HuH-7.5 (cell line): Measurements from ENCODE around the gene MSI2.

Experiments
- DNase-seq: peaks from one replicate; pipeline ENCODE4 v3.0.0; 2011; ENCODE audit warnings: low spot score

MSI2 gene

DNA sequence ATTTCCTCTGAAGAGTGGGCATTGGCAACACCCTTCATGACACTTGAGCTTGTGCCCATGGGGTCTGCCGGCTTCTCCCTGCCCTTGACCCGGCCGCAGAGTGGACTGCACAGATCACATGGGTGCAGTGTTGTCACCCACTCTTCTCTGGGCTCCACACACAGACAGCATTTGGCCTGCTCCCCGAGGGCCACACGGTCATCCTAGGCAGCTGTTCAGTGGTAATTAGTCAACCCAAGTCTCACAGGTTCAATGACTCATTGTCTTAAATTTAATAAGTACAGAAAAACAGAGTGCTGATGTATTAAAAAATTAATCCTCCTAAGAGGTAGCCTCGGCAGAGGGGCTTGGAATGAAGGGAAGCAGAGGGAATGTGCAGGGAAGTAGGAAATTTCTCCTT, 204.8 kb downstream of the MSI2 start:
- no peak for DNase-seq

DNA sequence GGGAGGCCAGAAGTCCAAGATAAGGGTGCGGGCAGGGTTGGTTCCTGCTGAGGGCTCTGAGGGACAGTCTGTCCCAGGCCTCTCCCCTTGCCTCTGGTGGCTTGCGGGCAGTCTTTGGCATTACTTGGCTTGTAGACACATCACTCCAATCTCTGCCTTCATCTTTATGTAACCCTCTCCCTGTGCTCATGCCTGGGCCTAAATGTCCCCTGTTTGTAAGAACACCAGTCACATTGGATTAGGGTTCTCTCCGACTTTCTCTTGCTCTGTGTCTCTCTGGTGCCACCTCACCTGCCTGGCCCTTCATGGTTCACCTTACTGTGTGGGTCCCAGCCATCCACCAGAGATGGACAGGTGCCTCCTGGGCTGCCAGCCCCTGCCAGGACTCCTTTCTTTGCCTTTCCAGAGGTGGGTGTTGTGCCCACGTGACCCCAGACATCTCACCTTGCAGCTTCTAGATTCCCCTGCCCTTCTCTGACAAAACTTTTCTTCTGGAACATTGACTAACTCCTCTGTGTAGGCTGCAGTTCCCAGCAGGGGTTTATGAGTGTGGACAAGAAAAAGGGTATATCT, 205.8 kb downstream of the MSI2 start:
- no peak for DNase-seq

DNA sequence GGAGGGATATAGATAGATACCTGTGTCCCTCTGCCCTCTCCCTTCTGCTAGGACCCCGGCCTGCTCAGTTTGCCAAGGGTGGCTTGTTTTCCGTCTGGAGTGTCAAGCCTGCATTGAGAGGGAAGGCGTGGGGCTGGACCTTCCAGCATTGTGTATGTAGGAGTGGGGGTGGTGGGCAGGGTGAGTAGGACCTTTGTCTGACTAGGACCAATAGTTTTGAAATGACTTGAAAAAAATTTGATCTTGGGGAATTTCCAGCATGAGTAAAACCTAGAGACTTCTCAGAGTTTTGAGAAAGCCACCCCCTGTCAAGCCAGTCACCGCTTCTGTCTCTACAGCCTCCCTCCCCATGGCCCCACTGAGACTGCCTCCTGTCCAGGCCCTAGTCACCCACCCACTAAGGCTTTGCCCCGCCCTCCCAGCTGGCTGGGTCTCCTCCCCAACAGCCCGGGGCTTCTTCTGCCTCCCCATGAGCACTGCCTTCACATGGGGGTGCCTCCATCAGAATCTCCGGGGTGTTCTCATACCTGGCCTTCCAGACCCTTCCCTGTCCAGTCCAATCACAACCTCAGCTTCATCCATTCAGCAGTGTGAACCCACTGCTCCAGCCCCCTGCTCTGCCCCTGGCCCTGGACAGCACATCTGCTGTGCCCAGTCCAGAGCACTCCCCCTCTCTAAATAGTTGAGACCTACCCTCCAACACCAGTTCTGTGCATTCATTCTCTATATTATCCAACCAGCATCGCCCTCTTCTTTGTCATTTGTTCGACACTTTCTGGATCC, 207.0 kb downstream of the MSI2 start:
- DNase-seq, result no peak

DNA sequence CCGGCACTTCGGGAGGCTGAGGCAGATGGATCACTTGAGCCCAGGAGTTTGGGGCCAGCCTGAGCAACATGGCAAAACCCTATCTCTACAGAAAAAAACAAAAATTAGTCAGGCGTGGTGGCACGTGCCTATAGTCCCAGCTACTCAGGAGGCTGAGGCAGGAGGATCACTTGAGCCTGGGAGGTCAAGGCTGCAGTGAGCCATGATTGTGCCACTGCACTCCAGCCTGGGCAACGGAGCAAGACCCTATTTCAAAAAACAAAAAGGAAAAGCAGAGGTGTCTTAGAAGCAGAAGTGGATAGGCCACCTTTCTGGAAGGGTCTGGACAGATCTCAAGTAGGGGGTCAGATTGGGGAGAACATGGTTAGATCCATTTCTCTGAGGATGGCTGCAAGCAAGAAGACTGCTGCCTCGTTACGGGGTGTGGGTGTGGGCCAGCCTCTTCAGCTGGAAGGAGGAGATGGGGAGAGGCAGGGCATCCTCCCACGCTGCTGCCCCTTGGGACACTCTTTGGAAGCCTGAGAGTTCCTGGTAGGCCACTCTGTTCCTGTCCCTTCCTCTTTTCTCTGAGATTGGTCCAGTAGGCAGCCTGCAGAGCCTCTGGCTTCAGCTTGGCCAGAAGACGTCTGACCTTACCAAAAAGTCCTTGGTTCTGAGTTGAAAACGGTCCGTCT, 208.0 kb downstream of the MSI2 start:
- DNase-seq, result no peak

DNA sequence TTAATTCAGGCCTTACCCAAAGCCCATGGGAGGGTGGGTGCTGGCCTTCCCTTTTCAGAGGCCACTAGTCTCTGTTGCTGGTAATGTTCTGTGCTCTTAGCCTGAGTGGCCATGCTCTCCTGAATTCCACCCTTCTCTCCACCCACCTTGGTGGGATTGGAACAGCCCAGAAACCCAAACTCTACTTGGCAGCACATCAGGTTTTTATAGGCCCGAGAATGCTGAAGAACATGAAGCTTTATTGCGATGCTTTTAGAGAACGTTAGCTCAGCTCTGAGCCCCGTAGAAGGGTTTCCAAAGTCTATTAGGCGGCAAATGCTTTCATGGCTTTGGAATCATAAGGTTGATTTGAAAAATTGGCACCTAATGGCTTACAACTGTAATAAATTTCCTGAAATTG, 209.3 kb downstream of the MSI2 start:
- DNase-seq, result no peak

DNA sequence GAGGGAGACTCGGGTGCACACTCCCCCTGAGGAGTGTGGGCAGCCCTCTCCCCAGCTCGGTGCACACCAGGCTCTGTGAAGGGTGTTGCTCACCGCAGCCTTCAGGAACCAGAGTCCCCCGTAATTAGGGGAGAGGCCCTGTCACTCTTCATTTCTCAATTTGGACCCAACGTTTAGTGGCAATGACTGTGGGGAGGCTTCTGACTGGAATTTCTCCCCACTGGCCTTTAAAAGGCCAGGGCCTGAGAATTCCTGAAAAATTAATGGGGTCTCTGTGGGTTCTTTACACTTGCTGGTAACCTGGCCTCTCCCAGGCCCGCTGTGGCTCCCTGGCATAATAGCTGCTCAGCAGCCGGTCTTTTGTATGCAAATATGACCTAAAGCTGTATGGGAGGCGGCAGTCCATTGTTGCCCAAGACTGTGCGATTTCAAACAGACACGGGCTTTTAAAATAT, 209.7 kb downstream of the MSI2 start:
- DNase-seq, result no peak

DNA sequence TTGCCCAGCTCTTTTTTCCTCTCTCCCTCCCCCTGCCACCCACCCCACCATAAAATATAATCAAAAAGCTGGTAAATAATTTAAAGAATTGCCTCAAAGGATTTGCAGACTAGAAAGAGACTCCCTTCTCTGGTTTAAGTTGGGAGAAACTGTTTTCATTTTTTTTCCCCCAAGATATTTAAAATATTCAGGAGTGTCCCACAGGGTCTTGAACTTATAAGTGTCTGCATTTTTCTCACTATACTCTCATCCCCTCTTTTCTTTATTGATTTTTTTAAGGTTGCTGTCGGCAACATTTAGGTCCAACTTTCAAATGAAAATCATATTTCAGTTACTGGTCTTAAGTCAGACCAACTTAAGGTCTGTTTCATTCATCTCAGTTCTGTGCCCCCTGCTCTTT, 210.2 kb downstream of the MSI2 start:
- no peak for DNase-seq

DNA sequence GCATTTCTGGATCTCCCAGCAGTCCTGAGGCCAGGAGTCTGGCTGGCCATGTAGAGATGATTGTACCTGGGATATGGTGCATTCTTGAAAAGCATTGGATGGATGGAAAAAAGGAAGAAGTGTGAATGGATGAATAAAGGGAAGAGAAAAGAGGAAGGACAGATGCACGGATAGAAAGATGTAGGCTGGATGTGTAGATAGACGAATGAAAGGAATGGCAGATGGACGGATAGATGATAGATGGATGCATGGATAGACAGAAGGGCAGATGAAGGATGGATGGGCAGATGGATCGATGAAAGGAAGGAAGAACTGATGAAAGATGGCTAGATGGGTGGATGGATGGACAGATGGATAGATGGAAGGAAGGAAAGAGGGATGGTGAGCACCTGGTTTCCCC, 210.9 kb downstream of the MSI2 start:
- no peak for DNase-seq

DNA sequence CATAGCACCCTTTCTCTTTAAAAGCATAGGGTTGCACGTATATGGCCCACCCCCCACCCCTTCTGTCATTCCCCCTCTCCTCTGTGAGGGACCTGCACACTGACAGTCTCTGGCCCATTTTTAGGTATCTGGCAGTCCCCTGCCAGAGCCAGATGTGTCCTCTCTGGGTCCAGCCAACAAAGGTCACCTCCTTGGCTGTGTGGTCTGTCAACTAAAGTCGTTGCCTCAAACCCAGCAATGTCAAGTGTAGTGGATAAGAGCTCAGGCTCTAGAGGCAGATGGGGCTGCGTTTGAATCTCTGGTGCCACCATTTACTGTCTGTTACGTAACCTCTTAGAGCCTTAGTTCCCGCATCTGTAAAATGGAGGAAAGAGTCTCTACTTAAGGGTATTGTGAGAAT, 211.5 kb downstream of the MSI2 start:
- DNase-seq, result no peak

DNA sequence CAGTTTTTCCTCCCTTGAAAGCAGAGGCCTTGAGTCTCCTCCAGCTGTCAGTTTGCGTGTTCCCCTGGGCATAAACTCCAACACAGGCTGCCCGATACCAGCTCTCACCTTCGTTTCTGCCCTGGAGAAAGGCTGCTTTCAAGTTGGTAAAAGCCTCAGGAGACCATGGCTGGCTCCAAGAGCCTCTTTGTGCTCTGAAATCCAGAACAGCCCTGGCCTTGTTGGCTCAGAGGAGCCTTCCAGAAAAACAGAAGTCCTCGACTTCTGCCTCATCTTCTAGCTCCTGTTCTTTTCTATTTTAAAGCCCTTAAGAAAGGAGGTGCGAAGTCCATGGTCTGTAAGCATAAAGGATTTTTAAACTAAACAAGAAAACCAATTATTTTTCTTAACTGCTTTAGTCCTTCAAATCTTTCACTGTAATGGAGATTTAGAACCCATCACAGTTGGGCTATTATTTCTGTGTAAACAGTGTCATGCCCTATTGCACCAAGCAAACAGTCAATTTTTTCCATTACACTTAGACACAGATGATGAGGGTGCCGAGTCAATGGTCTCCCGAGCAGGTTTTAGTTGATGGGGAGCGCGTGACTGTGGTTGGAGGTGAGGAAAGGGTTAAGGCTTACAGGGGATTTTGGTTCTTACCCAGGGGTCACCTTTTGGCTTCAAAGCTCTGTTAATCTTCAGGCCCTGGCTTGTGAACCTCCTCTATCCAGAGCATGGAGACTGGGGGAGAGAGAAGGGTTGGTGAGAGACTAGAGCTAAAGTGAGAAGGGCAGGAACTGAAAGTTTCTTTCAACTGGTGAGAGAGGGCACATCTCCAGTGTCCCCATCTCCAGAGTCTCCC, 212.8 kb downstream of the MSI2 start:
- no peak for DNase-seq

DNA sequence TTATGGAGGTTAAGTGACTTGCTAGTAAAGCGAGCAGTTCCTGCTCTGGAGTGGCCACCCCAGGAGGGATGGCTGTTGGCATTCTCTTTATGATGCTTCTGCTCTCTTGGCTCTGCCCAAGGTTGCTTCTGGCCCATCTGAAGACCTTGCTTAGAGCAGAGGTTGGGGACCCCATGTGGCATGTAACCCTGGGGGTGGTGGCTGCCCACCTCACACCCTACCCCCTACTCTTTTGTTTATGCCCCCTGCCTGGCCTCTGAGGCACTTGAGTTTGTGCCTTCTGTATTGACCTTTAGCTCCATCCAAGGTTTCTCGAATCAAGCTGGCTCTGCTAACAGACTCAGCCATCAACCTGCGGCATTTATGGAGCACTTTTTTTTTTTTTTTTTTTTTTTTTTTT, 214.6 kb downstream of the MSI2 start:
- DNase-seq, result no peak

DNA sequence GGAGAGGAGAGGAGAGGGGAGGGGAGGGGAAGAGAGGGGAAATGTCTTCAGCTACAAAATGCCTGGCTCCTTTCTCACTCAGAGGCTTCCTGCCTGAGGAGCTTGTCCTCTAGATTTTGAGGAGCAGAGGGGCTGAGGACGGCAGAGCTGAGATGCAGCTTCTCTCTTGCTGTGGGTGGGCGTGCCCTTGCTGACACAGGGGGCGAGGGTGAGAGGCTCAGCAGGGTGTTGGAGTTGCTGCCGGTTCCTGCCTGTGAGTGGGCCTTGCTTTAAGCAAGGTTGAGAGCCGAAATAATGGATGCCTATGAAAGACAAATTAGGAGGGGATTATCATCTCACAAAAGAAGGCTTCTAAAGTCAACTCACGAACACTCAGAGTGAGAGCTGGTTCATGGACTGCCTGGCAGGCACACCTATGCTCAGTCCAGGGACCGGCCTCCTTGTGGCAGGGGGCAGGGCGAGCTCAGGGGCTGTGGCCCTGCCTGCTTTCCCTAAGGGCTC, 215.6 kb downstream of the MSI2 start:
- no peak for DNase-seq

DNA sequence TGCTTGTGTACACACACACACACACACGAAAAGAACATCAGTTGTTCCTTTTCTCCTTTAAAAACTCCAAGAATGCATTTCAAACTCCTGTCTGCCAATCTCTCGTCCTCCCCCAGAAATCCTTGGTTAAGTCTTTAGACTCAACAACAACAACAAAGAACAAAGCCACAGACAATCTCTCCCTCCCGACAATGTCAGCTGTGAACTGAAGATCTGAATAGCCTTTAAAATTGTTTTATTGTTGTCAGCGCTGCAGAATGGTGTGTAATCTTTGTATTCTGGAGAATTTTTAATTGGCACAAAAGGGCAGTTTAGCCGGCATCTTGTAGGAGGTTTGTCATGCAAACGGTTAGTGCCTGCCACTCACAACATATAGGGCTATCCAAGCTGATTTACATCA, 219.5 kb downstream of the MSI2 start:
- no peak for DNase-seq

DNA sequence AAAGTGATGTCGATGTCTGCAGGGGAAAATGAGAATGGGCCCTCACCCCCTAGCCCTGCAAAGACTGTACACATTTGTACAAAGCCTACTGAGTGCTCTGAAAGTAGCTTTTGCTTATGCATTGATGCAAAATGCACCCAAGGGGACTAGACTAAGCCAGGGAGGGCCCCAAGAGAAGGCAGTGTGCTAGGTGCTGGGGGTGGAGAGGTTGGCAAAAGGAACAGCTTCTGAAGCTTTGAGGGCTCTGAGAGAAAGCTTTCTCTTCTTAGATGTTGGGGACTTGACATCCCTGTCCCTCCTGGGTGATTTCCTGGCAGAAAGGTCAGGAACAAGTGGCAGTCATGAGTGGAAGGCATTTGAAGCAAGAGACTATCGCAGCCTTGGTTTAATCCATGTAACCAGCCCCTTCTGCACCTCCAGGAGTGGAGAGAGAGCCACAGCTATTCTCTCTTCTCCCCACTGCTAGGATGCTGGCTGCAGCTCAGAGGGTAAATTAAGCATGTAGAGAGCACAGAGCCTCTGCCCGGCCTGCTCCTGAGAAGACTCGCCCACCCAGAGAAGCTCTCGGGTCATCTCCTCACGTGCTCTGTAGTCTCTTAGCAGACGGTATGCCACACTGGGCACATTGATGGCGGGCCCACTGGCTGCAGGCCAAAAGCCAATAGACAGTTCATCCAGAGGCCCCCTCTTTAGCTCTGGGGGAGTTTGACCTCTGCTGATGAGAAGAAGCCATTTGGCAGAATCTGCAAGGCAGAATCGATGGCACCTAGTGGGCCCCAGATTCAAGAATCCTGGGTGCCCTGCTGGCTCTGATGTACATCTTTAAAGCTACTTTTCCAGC, 221.4 kb downstream of the MSI2 start:
- no peak for DNase-seq

DNA sequence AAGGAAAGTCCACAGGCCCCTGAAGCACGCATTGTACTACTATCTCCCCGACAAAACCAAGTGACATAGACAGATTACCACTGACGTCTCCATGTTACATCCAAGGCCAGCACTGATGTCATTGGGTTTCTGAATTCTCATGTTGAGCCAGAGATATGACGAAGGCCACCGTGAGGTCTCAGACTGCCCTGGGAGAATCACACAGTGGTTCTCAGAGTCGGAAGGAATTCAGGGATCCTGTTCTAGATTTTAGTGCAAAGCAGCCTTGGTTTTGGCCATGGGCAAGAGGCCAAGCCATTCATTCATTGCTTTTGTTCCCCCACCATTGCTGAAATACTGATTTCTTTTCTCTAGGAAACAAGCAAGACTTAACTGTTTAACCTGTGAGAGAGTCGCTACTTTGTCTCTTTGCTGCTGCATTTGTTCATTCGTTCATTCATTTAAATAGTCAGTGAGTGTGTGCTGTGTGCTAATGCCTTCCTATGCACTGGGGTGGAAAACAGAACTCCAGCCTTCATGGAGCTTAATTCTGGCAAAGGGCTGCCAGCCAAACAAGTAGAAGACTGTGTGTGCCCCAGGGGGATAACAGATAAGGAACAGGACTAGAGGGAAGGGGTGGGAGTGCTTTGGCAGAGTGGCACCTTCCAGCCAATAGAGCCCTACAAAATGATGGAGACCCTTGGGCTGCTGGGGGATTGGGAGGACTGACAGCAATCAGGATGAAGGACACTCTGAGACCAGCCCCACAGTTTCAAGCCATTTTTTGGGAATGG, 222.3 kb downstream of the MSI2 start:
- no peak for DNase-seq

DNA sequence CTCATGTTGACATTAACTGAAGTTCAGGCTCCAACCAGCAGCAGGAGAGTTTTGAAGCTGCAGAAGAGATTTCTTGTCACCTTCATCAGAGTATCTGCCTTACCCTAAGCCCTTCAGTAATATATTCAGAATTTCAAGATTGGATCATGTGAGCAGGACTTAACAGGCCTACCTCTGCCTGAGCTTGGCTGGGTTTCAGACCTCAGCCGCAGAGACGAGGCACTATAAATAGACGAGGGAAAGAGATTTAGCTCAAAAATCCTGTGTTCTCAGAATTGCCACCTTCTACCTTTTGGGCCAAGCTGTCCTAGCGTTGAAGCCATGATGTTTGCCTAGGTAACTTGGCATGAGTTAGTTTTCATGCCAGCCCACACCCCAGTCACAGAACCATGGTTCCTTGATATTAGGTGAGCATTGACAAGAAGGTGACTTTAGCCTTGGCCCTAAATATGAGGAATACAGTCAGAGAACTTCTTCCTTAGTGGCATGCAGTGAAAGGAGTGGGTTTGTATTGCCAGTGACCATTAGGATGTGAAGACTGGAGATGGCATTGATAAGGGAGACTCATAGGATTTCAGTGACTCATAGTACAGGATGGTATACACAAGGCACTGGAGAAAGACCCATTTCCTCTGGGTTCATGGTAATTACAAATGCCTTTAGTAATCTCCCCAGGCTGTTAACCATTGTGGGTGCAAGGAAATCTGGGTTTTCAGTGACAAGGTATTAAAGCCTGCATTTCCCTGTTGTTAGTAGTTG, 224.3 kb downstream of the MSI2 start:
- DNase-seq, result no peak

DNA sequence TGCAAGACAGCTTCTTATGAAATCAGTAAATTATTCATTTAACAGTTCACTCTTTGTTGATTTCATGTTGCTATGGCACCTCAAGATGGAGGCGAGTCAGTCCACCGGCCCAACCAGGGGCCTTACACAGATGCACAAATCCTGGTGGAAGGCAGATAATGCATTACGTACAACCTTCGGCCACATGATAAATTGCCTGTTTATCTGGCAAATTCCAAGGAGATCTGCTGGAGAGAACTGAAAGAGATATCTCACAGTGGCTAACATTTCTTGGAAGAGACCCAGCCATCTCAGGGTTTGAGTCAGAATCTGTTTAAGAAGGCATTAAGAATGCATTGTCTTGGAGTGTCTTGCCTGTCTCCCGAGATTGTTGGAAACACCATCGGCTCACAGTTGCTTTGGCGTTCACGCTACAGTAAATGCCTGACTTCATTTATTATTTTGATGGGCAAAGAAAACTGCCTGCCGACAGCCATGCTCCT, 225.6 kb downstream of the MSI2 start:
- no peak for DNase-seq

DNA sequence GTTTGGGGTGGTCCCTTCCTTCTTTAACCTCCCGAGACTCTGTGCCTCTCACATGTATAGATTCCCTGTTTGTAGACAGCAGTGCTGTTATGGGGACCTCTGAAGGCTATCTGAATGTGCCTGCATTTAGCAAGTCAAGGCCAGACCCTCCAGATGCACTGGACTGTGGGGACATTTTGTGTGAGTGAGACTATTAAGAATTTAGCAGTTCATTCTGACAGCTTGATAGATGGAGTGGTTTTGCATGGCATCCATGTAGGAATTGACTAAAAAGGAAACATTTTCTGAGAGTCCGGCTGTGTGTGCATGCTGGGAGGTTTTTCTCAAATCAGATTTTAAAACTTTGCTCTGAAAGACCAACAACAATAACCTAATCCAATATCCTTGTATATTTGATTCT, 226.3 kb downstream of the MSI2 start:
- DNase-seq, result no peak

DNA sequence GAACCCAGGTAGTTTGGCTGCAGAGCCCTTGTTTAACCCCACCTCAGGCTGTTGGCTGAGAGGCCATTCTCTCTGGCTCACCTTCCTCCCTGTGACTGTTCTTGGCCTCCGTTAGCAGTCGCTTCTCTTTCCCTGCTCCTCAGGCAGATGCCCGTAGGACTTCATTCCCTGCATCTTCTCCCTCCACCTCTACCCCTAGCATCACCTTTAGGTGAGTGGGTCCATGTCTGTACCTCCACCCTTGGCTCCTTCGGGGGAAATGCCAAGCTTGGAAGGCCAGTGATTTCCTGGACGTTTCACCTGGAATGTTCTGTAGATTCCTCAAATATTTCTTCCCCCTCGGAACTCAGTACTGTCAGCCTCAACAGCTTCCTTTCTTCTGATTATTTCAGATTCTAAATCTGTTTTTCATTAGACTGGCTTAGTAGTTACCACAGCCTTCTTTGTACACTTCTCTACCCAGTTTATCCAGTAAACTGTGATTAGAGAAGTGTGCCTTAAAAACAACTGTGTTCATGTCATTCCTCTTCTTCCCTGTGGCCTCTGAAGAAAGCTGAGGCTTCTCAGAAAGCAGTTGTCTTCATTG, 227.9 kb downstream of the MSI2 start:
- DNase-seq, result no peak
